Progenitor cell of endocrine pancreas (in vitro differentiated cells): ENCODE results near the gene UBE2G2. TPM values are rescaled to one million over a fixed set of nuclear protein-coding genes. Genes with fewer than 3 reads are reported as not detected.

Experiments
- DNase-seq: peaks from one replicate; pipeline ENCODE4 v3.0.0; 2021; ENCODE audit warnings: low spot score; ENCODE audit not compliant: unreplicated experiment
- H3K27ac Mint-ChIP-seq: 2 replicates; pipeline ENCODE4 v1.8.0; 2021; ENCODE audit warnings: mild to moderate bottlenecking, moderate library complexity, mixed read lengths
- H3K27me3 Mint-ChIP-seq: 2 replicates; pipeline ENCODE4 v1.8.0; 2021; ENCODE audit warnings: mixed read lengths
- H3K36me3 Mint-ChIP-seq: 2 replicates; pipeline ENCODE4 v1.8.0; 2022; ENCODE audit warnings: mixed read lengths; ENCODE audit not compliant: insufficient read depth
- H3K4me1 Mint-ChIP-seq: 2 replicates; pipeline ENCODE4 v1.8.0; 2021; ENCODE audit warnings: low read depth, mixed read lengths
- H3K4me3 Mint-ChIP-seq: 2 replicates; pipeline ENCODE4 v1.8.0; 2021; ENCODE audit warnings: low read depth, mild to moderate bottlenecking, moderate library complexity, mixed read lengths
- H3K9me3 Mint-ChIP-seq: 2 replicates; pipeline ENCODE4 v1.8.0; 2021; ENCODE audit warnings: low read depth, mixed read lengths
- total RNA-seq: library from RNA; stranded (reverse); gene quantifications from 2 replicates; pipeline ENCODE4 v1.2.1, GENCODE V29; 2021
- TF ChIP-seq, protein P1 (sequence below): fragments of 200-600 bp; sonication (generic); IDR thresholded peaks from one replicate; pipeline ENCODE4 v1.5.0; 2021; ENCODE audit warnings: antibody characterized with exemption, mild to moderate bottlenecking; ENCODE audit not compliant: unreplicated experiment

Gene UBE2G2
- total RNA-seq, 1 donor from 2014 or later: 78.7 TPM

DNA sequence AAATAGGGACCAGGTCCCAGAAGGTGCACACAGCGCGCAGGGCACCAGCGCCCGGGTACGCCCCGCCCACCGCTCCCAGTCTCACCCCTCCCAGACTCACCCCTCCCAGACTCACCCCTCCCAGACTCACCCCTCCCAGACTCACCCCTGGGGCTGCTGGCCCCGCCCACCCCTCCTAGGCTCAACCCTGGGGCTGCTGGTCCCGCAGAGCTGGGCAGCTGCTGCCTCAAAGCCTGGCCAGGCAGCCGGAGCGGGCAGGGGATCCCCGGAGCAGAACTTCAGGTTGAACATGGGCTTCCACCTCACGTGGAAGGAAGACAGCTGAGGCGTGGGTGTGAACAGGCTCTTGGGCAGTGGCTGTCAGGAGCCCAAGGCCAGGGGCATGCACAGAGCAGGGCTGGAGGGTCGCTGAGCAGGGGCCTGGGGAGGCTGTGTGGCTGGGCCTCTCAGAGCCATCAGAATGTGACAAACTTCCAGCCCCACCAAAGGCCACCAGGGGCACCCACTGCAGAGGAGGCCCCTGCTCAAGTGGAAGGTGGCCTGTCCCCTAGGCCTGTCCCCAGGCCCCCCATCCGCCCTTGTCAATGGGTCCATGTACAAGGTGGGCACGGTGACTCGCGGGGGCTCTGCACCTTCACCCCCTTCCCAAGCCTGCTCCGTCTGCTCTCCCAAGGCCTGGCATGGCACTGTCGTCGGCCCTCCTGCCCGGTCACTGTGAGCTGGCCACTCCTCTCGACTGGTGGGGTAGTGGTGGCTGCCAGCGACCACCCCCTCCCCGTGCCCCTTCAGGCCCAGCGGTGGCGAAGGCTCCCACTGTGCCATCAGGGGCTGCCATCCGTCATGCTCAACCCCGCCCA lies 36.6 kb upstream of the UBE2G2 start:
- TF ChIP-seq, protein P1, sequence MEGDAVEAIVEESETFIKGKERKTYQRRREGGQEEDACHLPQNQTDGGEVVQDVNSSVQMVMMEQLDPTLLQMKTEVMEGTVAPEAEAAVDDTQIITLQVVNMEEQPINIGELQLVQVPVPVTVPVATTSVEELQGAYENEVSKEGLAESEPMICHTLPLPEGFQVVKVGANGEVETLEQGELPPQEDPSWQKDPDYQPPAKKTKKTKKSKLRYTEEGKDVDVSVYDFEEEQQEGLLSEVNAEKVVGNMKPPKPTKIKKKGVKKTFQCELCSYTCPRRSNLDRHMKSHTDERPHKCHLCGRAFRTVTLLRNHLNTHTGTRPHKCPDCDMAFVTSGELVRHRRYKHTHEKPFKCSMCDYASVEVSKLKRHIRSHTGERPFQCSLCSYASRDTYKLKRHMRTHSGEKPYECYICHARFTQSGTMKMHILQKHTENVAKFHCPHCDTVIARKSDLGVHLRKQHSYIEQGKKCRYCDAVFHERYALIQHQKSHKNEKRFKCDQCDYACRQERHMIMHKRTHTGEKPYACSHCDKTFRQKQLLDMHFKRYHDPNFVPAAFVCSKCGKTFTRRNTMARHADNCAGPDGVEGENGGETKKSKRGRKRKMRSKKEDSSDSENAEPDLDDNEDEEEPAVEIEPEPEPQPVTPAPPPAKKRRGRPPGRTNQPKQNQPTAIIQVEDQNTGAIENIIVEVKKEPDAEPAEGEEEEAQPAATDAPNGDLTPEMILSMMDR: peak; percentile 26
- H3K4me1 Mint-ChIP-seq: no peaks in the 10 kb centered on the region
- no peak overlapping the region for H3K4me3 Mint-ChIP-seq
- H3K27ac Mint-ChIP-seq: no peak overlapping the region
- H3K27me3 Mint-ChIP-seq: peaks cover 18% of the 10 kb centered on the region
- H3K36me3 Mint-ChIP-seq: no peaks in the 10 kb centered on the region
- no peak for DNase-seq
- no peaks in the 10 kb centered on the region for H3K9me3 Mint-ChIP-seq

DNA sequence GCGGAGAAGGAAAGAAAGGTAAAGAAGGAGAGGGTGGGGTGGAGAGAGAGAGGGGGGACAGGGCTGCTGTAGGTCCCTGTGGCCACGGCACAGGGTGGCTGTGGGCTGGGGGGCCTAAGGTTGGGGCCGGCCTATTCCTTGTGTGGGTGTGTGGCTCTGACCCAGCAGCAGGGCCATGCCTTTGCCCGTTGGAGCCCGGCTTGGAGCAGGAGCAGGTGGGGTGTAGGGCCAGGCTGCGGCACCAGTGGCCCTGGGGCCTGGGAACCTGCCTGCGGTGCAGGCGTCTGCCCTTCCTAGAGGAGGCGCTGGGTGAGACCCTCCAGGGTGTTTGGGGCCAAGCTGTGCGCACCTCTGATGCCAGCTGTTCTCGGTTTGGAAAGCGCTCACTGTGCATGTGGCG lies 35.9 kb upstream of the UBE2G2 start:
- Mint-ChIP-seq H3K4me1 (no peaks in the 10 kb centered on the region), H3K27ac (no peak overlapping the region), H3K9me3 (no peaks in the 10 kb centered on the region), H3K27me3 (peaks cover 17% of the 10 kb centered on the region), H3K36me3 (no peaks in the 10 kb centered on the region), H3K4me3 (no peak overlapping the region)
- no peak for DNase-seq
- TF ChIP-seq, protein P1: no peak

DNA sequence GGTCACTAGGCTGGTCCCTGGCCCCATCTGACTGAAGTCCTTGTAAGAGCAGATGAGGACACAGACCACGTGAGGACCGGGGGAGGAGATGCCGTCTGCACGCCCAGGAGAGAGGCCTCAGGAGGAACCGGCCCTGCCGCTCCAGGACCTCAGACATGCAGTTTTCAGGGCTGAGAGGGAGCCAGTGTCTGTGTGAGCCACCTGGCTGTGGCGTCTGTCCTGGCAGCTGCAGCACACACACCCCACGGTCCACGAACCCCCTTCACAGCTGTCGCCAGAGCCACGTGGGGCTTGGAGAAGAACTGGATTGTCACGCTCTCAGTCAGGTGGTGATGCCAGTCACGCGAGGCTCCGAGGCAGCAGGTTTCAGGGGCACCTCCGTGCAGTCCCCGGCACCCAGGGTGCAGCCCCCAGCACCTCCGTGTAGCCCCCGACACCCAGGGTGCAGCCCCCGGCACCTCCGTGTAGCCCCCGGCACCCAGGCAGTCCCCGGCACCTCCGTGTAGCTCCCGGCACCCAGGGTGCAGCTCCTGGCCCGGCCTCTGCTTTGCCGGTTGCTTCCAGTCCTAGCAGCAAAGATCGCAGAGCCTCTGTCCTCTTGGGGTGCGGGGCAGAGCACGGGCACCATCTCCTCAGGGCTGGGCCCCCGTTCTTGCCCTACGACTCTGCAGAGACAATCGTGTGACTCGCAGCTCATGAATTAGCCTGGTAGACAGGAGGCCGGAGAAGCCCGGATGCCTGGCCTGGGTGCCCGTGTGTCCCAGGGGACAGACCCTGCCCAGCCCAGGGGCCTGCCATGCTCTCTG lies 35.2 kb upstream of the UBE2G2 start:
- Mint-ChIP-seq H3K9me3 (no peaks in the 10 kb centered on the region), H3K4me3 (no peak overlapping the region), H3K27me3 (peaks cover 12% of the 10 kb centered on the region), H3K36me3 (no peaks in the 10 kb centered on the region), H3K27ac (no peak overlapping the region), H3K4me1 (no peaks in the 10 kb centered on the region)
- no peak for DNase-seq
- TF ChIP-seq, protein P1: no peak

DNA sequence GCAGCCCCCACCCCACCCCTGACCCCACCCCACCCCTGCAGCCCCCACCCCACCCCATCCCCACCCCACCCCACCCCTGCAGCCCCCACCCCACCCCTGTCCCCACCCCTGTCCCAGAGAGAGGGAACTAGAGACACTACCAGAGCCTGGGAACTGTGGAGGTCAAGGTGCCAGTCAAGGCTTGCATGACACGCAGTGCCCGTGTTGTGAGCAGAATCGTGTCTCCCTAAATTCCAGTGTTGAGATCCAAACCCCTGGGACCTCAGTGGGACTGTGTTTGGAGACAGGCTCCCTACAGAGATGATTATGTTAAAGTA lies 34.7 kb upstream of the UBE2G2 start:
- TF ChIP-seq, protein P1: no peak
- no peak for DNase-seq
- Mint-ChIP-seq H3K4me1 (no peaks in the 10 kb centered on the region), H3K9me3 (no peaks in the 10 kb centered on the region), H3K27me3 (peaks cover 7% of the 10 kb centered on the region), H3K36me3 (no peaks in the 10 kb centered on the region), H3K4me3 (no peak overlapping the region), H3K27ac (no peak overlapping the region)

DNA sequence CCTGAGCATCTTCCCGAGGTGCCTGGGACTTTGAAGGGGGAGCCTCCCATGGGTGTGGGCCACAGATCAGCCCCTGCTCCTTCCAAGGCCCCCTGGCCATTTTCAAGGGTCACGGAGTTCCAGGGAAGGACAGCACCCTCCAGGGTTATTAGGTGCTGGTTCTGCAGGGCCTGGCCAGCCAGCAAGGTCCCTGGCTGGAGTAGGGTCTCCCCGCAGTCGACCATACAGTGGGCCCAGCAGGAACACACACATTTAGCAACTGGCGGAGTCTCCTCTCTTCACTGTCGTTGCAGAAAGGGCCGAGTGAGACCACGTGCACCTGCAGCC lies 34.0 kb upstream of the UBE2G2 start:
- H3K4me1 Mint-ChIP-seq: no peaks in the 10 kb centered on the region

More for the DNA sequence above, 34.0 kb upstream of the UBE2G2 start:
- H3K36me3 Mint-ChIP-seq: no peaks in the 10 kb centered on the region
- no peaks in the 10 kb centered on the region for H3K9me3 Mint-ChIP-seq
- H3K4me3 Mint-ChIP-seq: no peak overlapping the region
- TF ChIP-seq, protein P1: no peak
- H3K27me3 Mint-ChIP-seq: peaks cover 8% of the 10 kb centered on the region
- no peak overlapping the region for H3K27ac Mint-ChIP-seq
- DNase-seq: no peak
